SK-N-SH (cell line): ENCODE results near the gene SMAGP. TPM values are rescaled to one million over a fixed set of nuclear protein-coding genes. Genes with fewer than 3 reads are reported as not detected.
"Not testable (repeated sequence)": the region's sequence is repeated elsewhere in the genome, so short reads cannot be mapped to it uniquely, and the experiment has no call there.

Source experiments
- CTCF ChIA-PET: fragments of 300-600, 350-600 bp; formaldehyde crosslinking; extraction: SDS; loops from one replicate; lab custom pipeline; 2021; lab: Yijun Ruan, JAX
- POLR2A ChIA-PET: fragments of 350-600 bp; sonication (Branson Sonifier 250); formaldehyde crosslinking; extraction: SDS; loops from one replicate; lab custom pipeline; 2020; ENCODE audit warnings: antibody characterized with exemption, inconsistent platforms; lab: Yijun Ruan, JAX
- DNase-seq: peaks from one replicate; pipeline ENCODE4 v3.0.0; 2012
- H2AFZ ChIP-seq: fragments of 200-600 bp; sonication (generic); 2 replicates; pipeline ENCODE4 v1.8.1; 2016; ENCODE audit warnings: antibody characterized with exemption, mild to moderate bottlenecking, low read depth
- H3F3A ChIP-seq: fragments of 200-600 bp; sonication (generic); replicated peaks from 2 replicates; pipeline ENCODE3; 2016; ENCODE audit warnings: antibody characterized with exemption, mild to moderate bottlenecking; ENCODE audit not compliant: insufficient read depth
- H3K27ac ChIP-seq, 2 experiments: fragments of 200-500 bp in 1 of 2; fragments of 200-600 bp in 1 of 2; sonication (Bioruptor generic) in 1 of 2; sonication (generic), shearing (Covaris generic) in 1 of 2; 2 replicates each; pipeline versions ENCODE4 v1.5.1 to v1.6.1; 2014 to 2016; ENCODE audit warnings: low read depth in 2 of 2, inconsistent platforms in 1 of 2, low read length in 1 of 2, mild to moderate bottlenecking in 1 of 2, mixed read lengths in 1 of 2
- H3K27me3 ChIP-seq: fragments of 200-600 bp; sonication (generic), shearing (Covaris generic); 2 replicates; pipeline ENCODE4 v1.6.1; 2016; ENCODE audit warnings: mixed run types; ENCODE audit not compliant: insufficient read depth
- H3K36me3 ChIP-seq, 2 experiments: fragments of 200-500 bp in 1 of 2; fragments of 200-600 bp in 1 of 2; sonication (Bioruptor generic) in 1 of 2; sonication (generic) in 1 of 2; replicated peaks in 1 of 2; 2 replicates each; pipeline versions ENCODE3 to v1.5.1; 2014 to 2016; ENCODE audit warnings: low read length in 1 of 2, mild to moderate bottlenecking in 1 of 2; ENCODE audit not compliant: insufficient read depth in 2 of 2, control insufficient read depth in 1 of 2
- H3K4me1 ChIP-seq, 2 experiments: fragments of 200-500 bp in 1 of 2; fragments of 200-600 bp in 1 of 2; sonication (Bioruptor generic) in 1 of 2; sonication (generic), shearing (Covaris generic) in 1 of 2; 2 replicates each; pipeline versions ENCODE4 v1.5.1 to v1.6.1; 2014 to 2016; ENCODE audit warnings: low read depth in 1 of 2, low read length in 1 of 2, mixed run types in 1 of 2; ENCODE audit not compliant: insufficient read depth in 2 of 2, control insufficient read depth in 1 of 2
- H3K4me2 ChIP-seq: fragments of 200-600 bp; sonication (generic), shearing (Covaris generic); 2 replicates; pipeline ENCODE4 v1.6.1; 2017; ENCODE audit warnings: mixed run types
- H3K4me3 ChIP-seq, 2 experiments: fragments of 200-500 bp in 1 of 2; fragments of 200-600 bp in 1 of 2; sonication (Bioruptor generic) in 1 of 2; sonication (generic), shearing (Covaris generic) in 1 of 2; 2 replicates each; pipeline versions ENCODE4 v1.5.1 to v1.8.1; 2014 to 2016; ENCODE audit warnings: low read depth in 2 of 2, inconsistent platforms in 1 of 2, low read length in 1 of 2, mild to moderate bottlenecking in 1 of 2, mixed read lengths in 1 of 2, moderate library complexity in 1 of 2
- H3K79me2 ChIP-seq: fragments of 200-600 bp; sonication (generic); 2 replicates; pipeline ENCODE4 v1.8.1; 2017; ENCODE audit warnings: mild to moderate bottlenecking; ENCODE audit not compliant: insufficient read depth
- H3K9ac ChIP-seq: fragments of 200-600 bp; sonication (generic); 2 replicates; pipeline ENCODE4 v1.6.1; 2017; ENCODE audit warnings: mixed run types
- H3K9me2 ChIP-seq: fragments of 200-600 bp; sonication (generic); 2 replicates; pipeline ENCODE4 v1.6.1; 2017; ENCODE audit warnings: mixed run types
- H3K9me3 ChIP-seq: fragments of 200-600 bp; sonication (generic); 2 replicates; pipeline ENCODE4 v1.6.1; 2017; ENCODE audit warnings: mixed run types, mild to moderate bottlenecking, moderate library complexity
- H4K20me1 ChIP-seq: fragments of 200-600 bp; sonication (generic); 2 replicates; pipeline ENCODE4 v1.6.1; 2017; ENCODE audit warnings: mild to moderate bottlenecking, mixed run types; ENCODE audit not compliant: insufficient read depth
- CHD2 ChIP-seq: fragments of 150-350 bp; IDR thresholded peaks from 2 replicates; pipeline ENCODE4 v1.6.1; 2018; ENCODE audit warnings: low read length; ENCODE audit not compliant: partially characterized antibody
- ELF1 ChIP-seq: IDR thresholded peaks from 2 replicates; pipeline ENCODE4 v1.4.0; 2012
- GABPA ChIP-seq: IDR thresholded peaks from 2 replicates; pipeline ENCODE4 v1.4.0; 2012; ENCODE audit warnings: low read depth, mild to moderate bottlenecking
- MEF2A ChIP-seq: IDR thresholded peaks from 2 replicates; pipeline ENCODE4 v1.4.0; 2012; ENCODE audit warnings: low read depth, borderline replicate concordance
- MXI1 ChIP-seq: IDR thresholded peaks from 2 replicates; pipeline ENCODE4 v1.6.1; 2012; ENCODE audit warnings: mild to moderate bottlenecking, low read depth, low read length, improper control_type of control experiment
- POLR2AphosphoS5 ChIP-seq: IDR thresholded peaks from 2 replicates; pipeline ENCODE4 v1.6.1; 2012; ENCODE audit warnings: low read depth, low read length
- RAD21 ChIP-seq: IDR thresholded peaks from 2 replicates; pipeline ENCODE4 v1.6.1; 2012; ENCODE audit warnings: mild to moderate bottlenecking, low read length
- RFX5 ChIP-seq: IDR thresholded peaks from 2 replicates; pipeline ENCODE4 v1.6.1; 2012; ENCODE audit warnings: mild to moderate bottlenecking, improper control_type of control experiment, low read length
- SMC3 ChIP-seq: IDR thresholded peaks from 2 replicates; pipeline ENCODE4 v1.6.1; 2012; ENCODE audit warnings: low read depth, low read length, improper control_type of control experiment
- TEAD4 ChIP-seq: IDR thresholded peaks from 2 replicates; pipeline ENCODE4 v1.4.0; 2012; ENCODE audit warnings: mild to moderate bottlenecking, borderline replicate concordance; ENCODE audit not compliant: insufficient read depth
- ZBTB33 ChIP-seq: IDR thresholded peaks from 2 replicates; pipeline ENCODE4 v1.4.0; 2012; ENCODE audit warnings: low read depth, borderline replicate concordance
- WGBS: methylation state at CpG from one replicate; pipeline ENCODE4 v1.1.6; 2017; ENCODE audit warnings: low lambda C conversion rate; 5-methylcytosine and 5-hydroxymethylcytosine counted together
- polyA plus RNA-seq, 3 experiments: library from polyadenylated mRNA; depleted of rRNA; stranded (reverse); fragments of >200 nt; gene quantifications; 2 replicates each; pipeline ENCODE4 v1.2.3, GENCODE V29; 2012
- TF ChIP-seq, protein P1 (sequence below): fragments of 150-350 bp; IDR thresholded peaks from 2 replicates; pipeline ENCODE4 v1.6.1; 2017; ENCODE audit warnings: antibody characterized with exemption, low read length, low read depth, borderline replicate concordance
- TF ChIP-seq, protein P2 (sequence below): fragments of 200-600 bp; sonication (generic); IDR thresholded peaks from 2 replicates; pipeline ENCODE4 v1.6.1; 2017; ENCODE audit warnings: antibody characterized with exemption, mild to moderate bottlenecking, moderate library complexity

Gene SMAGP
- polyA plus RNA-seq, 1 of the 3 experiments (the other 2 are of a cell fraction): 26.3 TPM

GRCh38 chr12:51227962-51228361 is 42.3 kb downstream of the SMAGP start:
- Histone ChIP-seq H3K4me3 (no peak overlapping the region), H3K9me3 (no peaks in the 10 kb centered on the region), H3K79me2 (no peaks in the 10 kb centered on the region), H4K20me1 (no peaks in the 10 kb centered on the region), H3F3A (no peaks in the 10 kb centered on the region), H3K27me3 (no peaks in the 10 kb centered on the region), H3K4me1 (no peaks in the 10 kb centered on the region), H3K4me2 (no peak overlapping the region), H3K9ac (no peak overlapping the region), H2AFZ (no peak overlapping the region), H3K27ac (no peak overlapping the region), H3K9me2 (no peaks in the 10 kb centered on the region), H3K36me3 (no peaks in the 10 kb centered on the region)
- POLR2A ChIA-PET: no interaction called here
- no peak for DNase-seq
- CTCF ChIA-PET: interaction anchor here (1.6 kb wide), 1 partner anchor 10 kb away, joined by 8 read pairs; the partner anchor contains the start of gene POU6F1
- WGBS: 95% methylated on average over 1 of the region's 1 CpG
- TF ChIP-seq SMC3 (no peak), TEAD4 (no peak), MXI1 (no peak), POLR2AphosphoS5 (no peak), GABPA (no peak), MEF2A (no peak)
- TF ChIP-seq, protein P1, sequence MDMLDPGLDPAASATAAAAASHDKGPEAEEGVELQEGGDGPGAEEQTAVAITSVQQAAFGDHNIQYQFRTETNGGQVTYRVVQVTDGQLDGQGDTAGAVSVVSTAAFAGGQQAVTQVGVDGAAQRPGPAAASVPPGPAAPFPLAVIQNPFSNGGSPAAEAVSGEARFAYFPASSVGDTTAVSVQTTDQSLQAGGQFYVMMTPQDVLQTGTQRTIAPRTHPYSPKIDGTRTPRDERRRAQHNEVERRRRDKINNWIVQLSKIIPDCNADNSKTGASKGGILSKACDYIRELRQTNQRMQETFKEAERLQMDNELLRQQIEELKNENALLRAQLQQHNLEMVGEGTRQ: no peak

DNA sequence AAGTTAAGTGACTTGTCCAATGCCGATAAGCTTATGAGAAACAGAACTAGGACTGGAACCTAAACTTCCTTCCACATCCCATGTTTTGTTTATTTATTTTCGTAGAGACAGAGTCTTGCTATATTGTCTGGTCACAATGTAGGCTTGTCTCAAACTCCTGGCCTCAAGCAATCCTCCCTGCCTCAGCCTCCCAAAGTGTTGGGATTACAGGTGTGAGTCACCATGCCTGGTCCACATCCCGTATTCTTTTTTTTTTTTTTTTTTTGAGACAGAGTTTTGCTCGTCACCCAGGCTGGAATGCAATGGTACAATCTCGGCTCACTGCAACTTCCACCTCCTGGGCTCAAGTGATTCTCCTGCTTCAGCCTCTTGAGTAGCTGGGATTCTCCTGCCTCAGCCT is 43.1 kb downstream of the SMAGP start:
- H3K9me3 ChIP-seq, H3K4me2 ChIP-seq, H3K79me2 ChIP-seq, H2AFZ ChIP-seq, H3K36me3 ChIP-seq, H3F3A ChIP-seq, H3K4me3 ChIP-seq, POLR2A ChIA-PET, H3K9me2 ChIP-seq, H3K4me1 ChIP-seq, H3K9ac ChIP-seq, H3K27me3 ChIP-seq, H3K27ac ChIP-seq, DNase-seq, H4K20me1 ChIP-seq: not testable (repeated sequence)
- WGBS: 84% methylated on average over 5 of the region's 5 CpGs
- CTCF ChIA-PET: interaction anchor here (1.6 kb wide), 1 partner anchor 9 kb away, joined by 8 read pairs; the partner anchor contains the start of gene POU6F1

DNA sequence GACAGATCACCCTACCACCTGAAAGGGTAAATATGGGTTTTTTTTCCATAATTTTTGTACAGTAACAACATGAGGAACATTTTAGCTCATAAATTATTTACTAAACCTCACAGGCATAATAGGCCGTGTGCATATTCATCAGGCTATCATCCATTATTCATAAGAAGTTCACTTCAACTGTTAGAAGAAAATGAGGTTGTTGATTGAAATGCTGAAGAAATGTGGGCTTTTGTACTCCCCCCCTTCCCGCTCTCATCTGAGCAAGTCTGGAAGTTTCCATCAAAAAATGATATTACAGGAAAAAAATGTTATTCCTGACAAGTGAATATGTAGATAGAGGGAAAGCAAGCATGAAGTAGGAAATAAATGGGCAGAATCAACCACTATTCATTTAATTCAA is 44.4 kb downstream of the SMAGP start:
- TF ChIP-seq, protein P2, sequence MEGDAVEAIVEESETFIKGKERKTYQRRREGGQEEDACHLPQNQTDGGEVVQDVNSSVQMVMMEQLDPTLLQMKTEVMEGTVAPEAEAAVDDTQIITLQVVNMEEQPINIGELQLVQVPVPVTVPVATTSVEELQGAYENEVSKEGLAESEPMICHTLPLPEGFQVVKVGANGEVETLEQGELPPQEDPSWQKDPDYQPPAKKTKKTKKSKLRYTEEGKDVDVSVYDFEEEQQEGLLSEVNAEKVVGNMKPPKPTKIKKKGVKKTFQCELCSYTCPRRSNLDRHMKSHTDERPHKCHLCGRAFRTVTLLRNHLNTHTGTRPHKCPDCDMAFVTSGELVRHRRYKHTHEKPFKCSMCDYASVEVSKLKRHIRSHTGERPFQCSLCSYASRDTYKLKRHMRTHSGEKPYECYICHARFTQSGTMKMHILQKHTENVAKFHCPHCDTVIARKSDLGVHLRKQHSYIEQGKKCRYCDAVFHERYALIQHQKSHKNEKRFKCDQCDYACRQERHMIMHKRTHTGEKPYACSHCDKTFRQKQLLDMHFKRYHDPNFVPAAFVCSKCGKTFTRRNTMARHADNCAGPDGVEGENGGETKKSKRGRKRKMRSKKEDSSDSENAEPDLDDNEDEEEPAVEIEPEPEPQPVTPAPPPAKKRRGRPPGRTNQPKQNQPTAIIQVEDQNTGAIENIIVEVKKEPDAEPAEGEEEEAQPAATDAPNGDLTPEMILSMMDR: no peak
- no peak for TF ChIP-seq ELF1
- no peak for TF ChIP-seq TEAD4
- TF ChIP-seq RFX5: no peak
- TF ChIP-seq RAD21: no peak
- TF ChIP-seq CHD2: no peak
- TF ChIP-seq, protein P1: no peak
- TF ChIP-seq ZBTB33: no peak
- TF ChIP-seq, all 33 proteins: peak for 0
- no peak overlapping the region for H2AFZ ChIP-seq
- CTCF ChIA-PET: interaction anchor here (1.0 kb wide), 1 partner anchor 161 kb away, joined by 3 read pairs; no protein-coding TSS in a partner anchor
- H3K9me2 ChIP-seq: no peaks in the 10 kb centered on the region
- H3F3A ChIP-seq: no peaks in the 10 kb centered on the region
- DNase-seq: no peak
- 87% methylated on average over 2 of the region's 2 CpGs for WGBS
- H3K27me3 ChIP-seq: no peaks in the 10 kb centered on the region
- no peak overlapping the region for H3K4me3 ChIP-seq
- no peak overlapping the region for H3K27ac ChIP-seq
- no peaks in the 10 kb centered on the region for H3K4me1 ChIP-seq
- no peaks in the 10 kb centered on the region for H3K9me3 ChIP-seq
- no peaks in the 10 kb centered on the region for H3K36me3 ChIP-seq
- H3K79me2 ChIP-seq: no peaks in the 10 kb centered on the region
- no peaks in the 10 kb centered on the region for H4K20me1 ChIP-seq
- POLR2A ChIA-PET: no interaction called here
- H3K4me2 ChIP-seq: no peak overlapping the region
- H3K9ac ChIP-seq: no peak overlapping the region
